Spleen (tissue), 7 donors: ENCODE measurements around the gene SDR9C7.
"Not testable (repeated sequence)": the region's sequence is repeated elsewhere in the genome, so short reads cannot be mapped to it uniquely, and the experiment has no call there.

Experiments used
- POLR2AphosphoS5 ChIP-seq, 3 donors: sonication (generic); formaldehyde crosslinking; IDR thresholded peaks; one replicate each; pipeline ENCODE4 v1.5.1; 2017; ENCODE audit warnings: antibody characterized with exemption in 3 of 3
- TF ChIP-seq, protein P1 (sequence below), 11 experiments: fragments of 200-600 bp in 7 of 11; fragments of 450-650 bp in 4 of 11; sonication (generic) in 4 of 11; IDR thresholded peaks in 8 of 11; conservative IDR thresholded peaks in 3 of 11; 1 replicate in 7 of 11; 2 replicates in 4 of 11; pipeline versions ENCODE4 v1.4.0 to v1.8.0; 2016 to 2021; ENCODE audit warnings: antibody characterized with exemption in 11 of 11, inconsistent platforms in 4 of 11, mild to moderate bottlenecking in 1 of 11
- donor health status: DM: no; HTN: no; CAD: no; lungs with moderate emphysema.
- donor health status: DM: no; HTN: no; CAD: no.
- donor health status: DM: no; HTN: no; CAD: no.

DNA sequence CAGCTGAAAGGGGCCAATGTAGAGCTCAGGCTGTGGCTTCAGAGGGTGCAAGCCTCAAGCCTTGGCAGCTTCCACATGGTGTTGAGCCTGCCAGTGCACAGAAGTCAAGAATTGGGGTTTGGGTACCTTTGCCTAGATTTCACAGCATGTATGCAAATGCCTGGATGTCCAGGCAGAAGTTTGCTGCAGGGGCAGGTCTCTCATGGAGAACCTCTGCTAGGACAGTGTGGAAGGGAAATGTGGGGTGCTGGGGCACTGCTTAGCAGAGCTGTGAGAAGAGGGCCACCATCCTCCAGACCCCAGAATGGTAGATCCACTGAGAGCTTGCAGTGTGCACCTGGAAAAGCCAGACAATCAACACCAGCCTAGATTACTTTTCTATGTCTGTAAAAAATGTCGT is 9.2 kb upstream of the SDR9C7 start:
- not testable (repeated sequence) for TF ChIP-seq POLR2AphosphoS5 (IDR thresholded peaks at IDR 0.05)
- TF ChIP-seq, protein P1, sequence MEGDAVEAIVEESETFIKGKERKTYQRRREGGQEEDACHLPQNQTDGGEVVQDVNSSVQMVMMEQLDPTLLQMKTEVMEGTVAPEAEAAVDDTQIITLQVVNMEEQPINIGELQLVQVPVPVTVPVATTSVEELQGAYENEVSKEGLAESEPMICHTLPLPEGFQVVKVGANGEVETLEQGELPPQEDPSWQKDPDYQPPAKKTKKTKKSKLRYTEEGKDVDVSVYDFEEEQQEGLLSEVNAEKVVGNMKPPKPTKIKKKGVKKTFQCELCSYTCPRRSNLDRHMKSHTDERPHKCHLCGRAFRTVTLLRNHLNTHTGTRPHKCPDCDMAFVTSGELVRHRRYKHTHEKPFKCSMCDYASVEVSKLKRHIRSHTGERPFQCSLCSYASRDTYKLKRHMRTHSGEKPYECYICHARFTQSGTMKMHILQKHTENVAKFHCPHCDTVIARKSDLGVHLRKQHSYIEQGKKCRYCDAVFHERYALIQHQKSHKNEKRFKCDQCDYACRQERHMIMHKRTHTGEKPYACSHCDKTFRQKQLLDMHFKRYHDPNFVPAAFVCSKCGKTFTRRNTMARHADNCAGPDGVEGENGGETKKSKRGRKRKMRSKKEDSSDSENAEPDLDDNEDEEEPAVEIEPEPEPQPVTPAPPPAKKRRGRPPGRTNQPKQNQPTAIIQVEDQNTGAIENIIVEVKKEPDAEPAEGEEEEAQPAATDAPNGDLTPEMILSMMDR (IDR thresholded peaks at IDR 0.05 in 8 of 11, conservative IDR thresholded peaks at IDR 0.05 in 3 of 11) = not testable (repeated sequence)
